K562 (cell line): ENCODE results near the gene HELZ.

Source experiments
- EP300 ChIP-seq: IDR thresholded peaks from 2 replicates; pipeline ENCODE4 v1.6.1; 2012; ENCODE audit warnings: low read length, improper control_type of control experiment
- KLF6 ChIP-seq: fragments of 250-450 bp; sonication (Bioruptor Pico); IDR thresholded peaks from 2 replicates; pipeline ENCODE4 v1.4.0; 2020; ENCODE audit warnings: mild to moderate bottlenecking, moderate library complexity, borderline replicate concordance
- RCOR1 ChIP-seq, 2 experiments: IDR thresholded peaks; 2 replicates each; pipeline ENCODE4 v1.6.1; 2012; ENCODE audit warnings: low read depth in 2 of 2, low read length in 2 of 2, borderline replicate concordance in 1 of 2, improper control_type of control experiment in 1 of 2
- ZNF124 ChIP-seq: sonication (generic); formaldehyde crosslinking; IDR thresholded peaks from 2 replicates; pipeline ENCODE4 v1.8.1; 2022; ENCODE audit warnings: missing genetic modification reagents
- ZSCAN29 ChIP-seq: fragments of 450-650 bp; IDR thresholded peaks from 2 replicates; pipeline ENCODE4 v1.6.1; 2017
- TF ChIP-seq, protein P1 (sequence below): IDR thresholded peaks from 2 replicates; pipeline ENCODE4 v1.6.1; 2011; ENCODE audit warnings: borderline replicate concordance, low read depth, mild to moderate bottlenecking, moderate library complexity, low read length; ENCODE audit not compliant: insufficient read depth, poor library complexity, severe bottlenecking

DNA sequence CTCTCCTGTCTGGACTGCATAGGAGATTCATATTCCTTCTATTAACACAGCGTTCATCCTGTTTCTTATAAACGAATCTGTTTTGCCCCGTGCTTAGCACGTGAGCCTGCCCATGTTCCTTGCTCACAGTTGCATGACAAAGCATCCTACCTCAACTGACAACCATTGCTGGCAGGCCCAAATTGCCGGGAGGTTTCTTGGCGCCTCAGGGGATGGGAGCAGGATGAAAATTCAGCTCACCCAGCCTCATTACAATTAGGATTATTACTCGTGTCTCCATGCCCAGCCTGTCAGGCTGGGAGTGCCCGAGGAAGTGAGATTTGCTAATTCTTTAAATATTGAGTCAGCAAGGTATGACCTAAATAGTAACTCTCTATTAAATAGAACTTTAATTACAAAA, 36.7 kb upstream of the HELZ start:
- TF ChIP-seq EP300, result no peak
- TF ChIP-seq ZNF124 (CRISPR knock-in tag), result no peak
- no peak for TF ChIP-seq RCOR1 (IDR thresholded peaks at IDR 0.05; ENCODE audit: borderline replicate concordance in 1 of 2, low read depth in 2 of 2, low read length in 2 of 2)
- no peak for TF ChIP-seq KLF6 (CRISPR knock-in tag)
- TF ChIP-seq, protein P1, sequence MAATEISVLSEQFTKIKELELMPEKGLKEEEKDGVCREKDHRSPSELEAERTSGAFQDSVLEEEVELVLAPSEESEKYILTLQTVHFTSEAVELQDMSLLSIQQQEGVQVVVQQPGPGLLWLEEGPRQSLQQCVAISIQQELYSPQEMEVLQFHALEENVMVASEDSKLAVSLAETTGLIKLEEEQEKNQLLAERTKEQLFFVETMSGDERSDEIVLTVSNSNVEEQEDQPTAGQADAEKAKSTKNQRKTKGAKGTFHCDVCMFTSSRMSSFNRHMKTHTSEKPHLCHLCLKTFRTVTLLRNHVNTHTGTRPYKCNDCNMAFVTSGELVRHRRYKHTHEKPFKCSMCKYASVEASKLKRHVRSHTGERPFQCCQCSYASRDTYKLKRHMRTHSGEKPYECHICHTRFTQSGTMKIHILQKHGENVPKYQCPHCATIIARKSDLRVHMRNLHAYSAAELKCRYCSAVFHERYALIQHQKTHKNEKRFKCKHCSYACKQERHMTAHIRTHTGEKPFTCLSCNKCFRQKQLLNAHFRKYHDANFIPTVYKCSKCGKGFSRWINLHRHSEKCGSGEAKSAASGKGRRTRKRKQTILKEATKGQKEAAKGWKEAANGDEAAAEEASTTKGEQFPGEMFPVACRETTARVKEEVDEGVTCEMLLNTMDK, result no peak
- no peak for TF ChIP-seq ZSCAN29
